Left ventricle myocardium inferior (tissue), 1 donor: ENCODE results near the gene HEG1. TPM values are rescaled to one million over a fixed set of nuclear protein-coding genes. Genes with fewer than 3 reads are reported as not detected.

Experiments
- DNase-seq: peaks from one replicate; pipeline ENCODE4 v3.0.0-alpha.2; 2020
- H3K27ac ChIP-seq: fragments of 200-600 bp; replicated peaks from 2 replicates; pipeline ENCODE4 v1.8.0; 2021
- H3K27me3 ChIP-seq: fragments of 200-600 bp; 2 replicates; pipeline ENCODE4 v1.8.0; 2021; ENCODE audit warnings: low read depth
- H3K36me3 ChIP-seq: fragments of 200-600 bp; 2 replicates; pipeline ENCODE4 v1.8.0; 2021
- H3K4me1 ChIP-seq: fragments of 200-600 bp; 2 replicates; pipeline ENCODE4 v1.8.0; 2021
- H3K4me3 ChIP-seq: fragments of 200-600 bp; 2 replicates; pipeline ENCODE4 v1.8.0; 2021; ENCODE audit warnings: mild to moderate bottlenecking, moderate library complexity
- H3K9me3 ChIP-seq: fragments of 200-600 bp; replicated peaks from 2 replicates; pipeline ENCODE4 v1.8.0; 2021
- intact Hi-C: fragments of 100-400 bp; cut with micrococcal nuclease; formaldehyde crosslinking; loops from one replicate; pipeline ENCODE4 v1.11.0; 2022
- total RNA-seq: library from RNA; stranded (reverse); fragmentation: NEBNext Ultra II Directional; extraction: Animal tissue kit (Norgen Biotek cat#: 25700); gene quantifications from one replicate; pipeline ENCODE4 v1.2.1, GENCODE V29; 2021
- TF ChIP-seq, protein P1 (sequence below): fragments of 200-600 bp; IDR thresholded peaks from 2 replicates; pipeline ENCODE4 v1.8.0; 2021; ENCODE audit warnings: antibody characterized with exemption, mild to moderate bottlenecking, borderline replicate concordance
- donor health status: DM: no; HTN: yes; CAD: no; lungs with severe emphysema.

The HEG1 gene
- total RNA-seq, 1 donor from 2014 or later = 105 TPM

DNA sequence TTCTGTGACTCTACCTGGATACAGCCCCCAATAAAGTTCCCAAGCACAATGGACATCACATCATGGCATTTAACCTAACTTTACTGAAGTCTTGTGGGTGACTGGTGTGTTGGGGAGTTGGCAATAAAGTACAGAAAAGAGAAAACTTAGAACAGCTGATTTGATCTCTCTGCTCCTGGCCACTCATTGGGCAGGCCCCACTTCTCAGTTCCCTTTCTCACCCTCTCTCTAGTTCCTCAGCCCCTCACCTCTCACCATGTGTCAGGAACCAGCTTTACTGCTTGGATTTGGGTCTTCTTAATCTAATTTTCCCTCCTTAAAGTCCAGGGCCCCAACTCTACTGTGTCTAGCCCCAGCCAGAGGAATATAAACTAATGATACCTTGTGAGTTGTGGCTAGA is 120.5 kb downstream of the HEG1 start:
- Histone ChIP-seq H3K27me3 (no peaks in the 10 kb centered on the region), H3K9me3 (peaks cover 4% of the 10 kb centered on the region), H3K4me1 (no peaks in the 10 kb centered on the region), H3K36me3 (no peaks in the 10 kb centered on the region), H3K27ac (no peak overlapping the region), H3K4me3 (no peak overlapping the region)
- TF ChIP-seq, protein P1, sequence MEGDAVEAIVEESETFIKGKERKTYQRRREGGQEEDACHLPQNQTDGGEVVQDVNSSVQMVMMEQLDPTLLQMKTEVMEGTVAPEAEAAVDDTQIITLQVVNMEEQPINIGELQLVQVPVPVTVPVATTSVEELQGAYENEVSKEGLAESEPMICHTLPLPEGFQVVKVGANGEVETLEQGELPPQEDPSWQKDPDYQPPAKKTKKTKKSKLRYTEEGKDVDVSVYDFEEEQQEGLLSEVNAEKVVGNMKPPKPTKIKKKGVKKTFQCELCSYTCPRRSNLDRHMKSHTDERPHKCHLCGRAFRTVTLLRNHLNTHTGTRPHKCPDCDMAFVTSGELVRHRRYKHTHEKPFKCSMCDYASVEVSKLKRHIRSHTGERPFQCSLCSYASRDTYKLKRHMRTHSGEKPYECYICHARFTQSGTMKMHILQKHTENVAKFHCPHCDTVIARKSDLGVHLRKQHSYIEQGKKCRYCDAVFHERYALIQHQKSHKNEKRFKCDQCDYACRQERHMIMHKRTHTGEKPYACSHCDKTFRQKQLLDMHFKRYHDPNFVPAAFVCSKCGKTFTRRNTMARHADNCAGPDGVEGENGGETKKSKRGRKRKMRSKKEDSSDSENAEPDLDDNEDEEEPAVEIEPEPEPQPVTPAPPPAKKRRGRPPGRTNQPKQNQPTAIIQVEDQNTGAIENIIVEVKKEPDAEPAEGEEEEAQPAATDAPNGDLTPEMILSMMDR = no peak
- DNase-seq = no peak
- intact Hi-C loops = loop anchor here (10.0 kb wide), 1 partner anchor 500 kb away; no protein-coding TSS in a partner anchor

DNA sequence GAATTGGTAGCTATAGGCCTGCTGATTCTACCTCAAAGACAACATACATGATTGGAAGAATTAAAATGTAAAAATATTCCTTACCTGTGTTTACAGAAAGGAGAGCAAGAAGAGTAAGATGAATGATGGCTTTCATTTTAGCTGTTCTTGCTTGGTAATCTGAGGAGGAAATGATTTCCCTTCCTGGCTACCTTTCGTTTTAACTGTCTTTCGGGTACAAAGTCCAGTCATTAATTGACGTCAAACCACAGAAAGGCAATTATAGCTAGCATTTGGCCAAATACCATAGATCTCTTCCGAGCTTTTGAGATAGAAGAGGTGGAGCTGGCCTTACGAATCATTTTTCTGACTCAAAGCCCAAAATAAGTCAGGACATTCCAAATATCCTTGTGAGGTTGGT is 121.2 kb downstream of the HEG1 start, which contains the start of gene MUC13:
TSS of gene MUC13 (minus strand) at position 175 of the 400 bp plus-strand sequence. CDS start at position 136, 39 bp downstream.
- H3K27me3 ChIP-seq = no peaks in the 10 kb centered on the region
- H3K4me3 ChIP-seq = no peak within 1 kb of the TSS
- intact Hi-C loops = loop anchor here (10.0 kb wide), 1 partner anchor 500 kb away; no protein-coding TSS in a partner anchor
- TF ChIP-seq, protein P1 = no peak
- H3K36me3 ChIP-seq = no peaks in the 10 kb centered on the region
- no peak within 1 kb of the TSS for H3K27ac ChIP-seq
- DNase-seq = no peak
- H3K9me3 ChIP-seq = peaks cover 4% of the 10 kb centered on the region
- no peaks in the 10 kb centered on the region for H3K4me1 ChIP-seq

DNA sequence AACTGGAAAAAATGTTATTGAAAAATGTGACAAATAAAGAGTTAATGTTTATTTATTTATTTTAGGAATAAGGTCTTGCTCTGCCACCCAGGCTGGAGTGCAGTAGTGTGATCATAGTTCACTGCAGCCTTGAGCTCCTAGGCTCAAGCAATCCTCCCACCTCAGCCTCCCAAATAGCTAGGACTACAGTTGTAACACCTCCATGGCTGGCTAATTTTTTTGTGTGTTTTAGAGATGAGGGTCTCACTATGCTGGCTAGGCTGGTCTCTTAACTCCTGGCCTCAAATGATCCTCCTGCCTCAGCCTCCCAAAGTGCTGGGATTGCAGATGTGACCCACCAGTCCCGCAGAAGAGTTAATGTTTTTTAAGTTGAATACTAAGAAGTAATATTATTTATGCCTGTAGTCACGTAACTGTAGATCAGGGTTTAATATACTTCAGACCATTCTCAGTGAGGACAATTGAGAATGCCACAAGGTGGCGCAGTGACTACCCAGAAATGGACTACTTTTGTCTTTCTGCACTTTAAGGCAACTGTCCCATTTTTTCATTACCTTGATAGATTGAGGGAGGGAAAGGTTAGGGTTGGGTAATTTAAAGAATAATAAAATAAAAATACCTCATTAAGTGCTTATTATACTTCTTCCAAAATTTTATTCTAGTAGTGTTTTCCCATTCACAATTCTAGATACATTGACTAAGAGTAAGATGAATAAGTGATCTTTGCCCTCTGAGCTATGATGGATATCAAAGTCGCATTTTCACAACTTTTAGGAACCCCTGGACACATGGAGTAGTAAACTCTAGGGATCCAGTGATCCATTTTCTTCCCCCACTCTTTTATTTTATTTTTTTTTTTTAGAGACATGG is 127.2 kb downstream of the HEG1 start:
- intact Hi-C loops = loop anchor here (10.0 kb wide), 1 partner anchor 236 kb away; no protein-coding TSS in a partner anchor
- Histone ChIP-seq H3K27me3 (no peaks in the 10 kb centered on the region), H3K4me3 (no peak overlapping the region), H3K4me1 (peaks cover 3% of the 10 kb centered on the region), H3K36me3 (no peaks in the 10 kb centered on the region), H3K27ac (no peak overlapping the region), H3K9me3 (no peaks in the 10 kb centered on the region)
- TF ChIP-seq, protein P1 = peak; percentile 84
- peak; percentile 56 for DNase-seq

DNA sequence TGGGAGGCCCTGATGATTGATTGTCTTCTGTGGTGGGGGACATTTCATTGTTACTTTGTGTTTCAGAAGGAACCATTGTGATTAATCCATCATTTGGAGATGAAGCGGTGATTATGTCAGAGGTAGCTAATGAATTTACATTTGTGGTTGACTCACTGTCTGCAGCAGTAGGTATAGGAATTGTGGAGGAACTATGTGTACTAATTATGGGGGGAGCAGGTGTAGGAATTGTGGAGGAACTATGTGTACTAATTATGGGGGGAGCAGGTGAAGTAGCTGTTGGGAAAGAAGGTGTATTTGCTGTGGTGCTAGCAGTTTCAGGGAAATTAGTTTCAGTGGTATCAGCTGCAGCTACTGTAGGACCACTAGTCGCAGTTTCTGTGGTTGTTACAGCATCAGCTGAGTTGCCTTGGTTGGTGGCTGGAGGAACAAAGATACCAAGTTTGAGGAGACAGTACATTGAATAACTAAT is 128.2 kb downstream of the HEG1 start:
- Histone ChIP-seq H3K4me1 (peaks cover 3% of the 10 kb centered on the region), H3K27ac (no peak overlapping the region), H3K36me3 (no peaks in the 10 kb centered on the region), H3K9me3 (no peaks in the 10 kb centered on the region), H3K27me3 (no peaks in the 10 kb centered on the region), H3K4me3 (no peak overlapping the region)
- intact Hi-C loops = loop anchor here (10.0 kb wide), 1 partner anchor 237 kb away; no protein-coding TSS in a partner anchor
- DNase-seq = no peak
- TF ChIP-seq, protein P1 = no peak

DNA sequence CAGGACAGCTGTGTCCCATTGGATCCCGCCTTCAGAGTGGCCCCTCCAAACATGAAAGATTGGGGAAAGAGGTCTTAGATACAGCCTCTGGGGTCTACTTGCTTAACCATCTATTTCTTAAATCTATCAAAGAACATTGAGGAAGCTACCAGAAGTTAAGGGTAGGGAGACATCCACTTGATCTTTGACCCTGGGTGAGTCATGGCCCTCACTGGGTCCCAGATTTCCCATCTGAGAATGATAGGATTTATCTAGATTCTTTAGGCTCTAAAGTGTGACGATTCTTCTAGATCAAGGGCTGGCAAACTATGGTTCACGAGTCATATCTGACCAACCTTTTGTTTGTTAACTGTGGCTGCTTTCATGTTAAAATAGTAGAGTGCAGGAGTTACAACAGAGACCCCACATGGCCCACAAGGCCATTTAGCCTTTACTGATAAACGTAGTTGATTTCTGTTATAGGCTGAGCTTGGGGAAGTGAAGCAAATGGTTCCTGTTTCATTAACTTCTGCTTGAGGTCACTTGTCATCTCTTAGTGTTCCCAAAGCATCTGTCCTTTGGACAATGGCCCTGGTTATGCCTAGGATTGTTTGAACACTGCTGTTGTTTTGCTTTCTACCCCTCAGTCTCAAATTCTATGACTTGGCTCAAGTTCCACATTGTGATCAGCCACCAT is 129.2 kb downstream of the HEG1 start:
- no peak overlapping the region for H3K27ac ChIP-seq
- no peak overlapping the region for H3K4me3 ChIP-seq
- TF ChIP-seq, protein P1 = no peak
- peaks cover 3% of the 10 kb centered on the region for H3K4me1 ChIP-seq
- intact Hi-C loops = loop anchor here (10.0 kb wide), 1 partner anchor 238 kb away; no protein-coding TSS in a partner anchor
- no peaks in the 10 kb centered on the region for H3K27me3 ChIP-seq
- no peak for DNase-seq
- H3K9me3 ChIP-seq = no peaks in the 10 kb centered on the region
- H3K36me3 ChIP-seq = no peaks in the 10 kb centered on the region
